Islet of Langerhans (tissue), 1 donor: ENCODE data around the gene EMP3.

Experiments used
- FAIRE-seq: peaks from one replicate; lab custom pipeline; 2011; peaks lifted over from hg19 to GRCh38; lab: Jason Lieb, UNC

Gene EMP3

DNA sequence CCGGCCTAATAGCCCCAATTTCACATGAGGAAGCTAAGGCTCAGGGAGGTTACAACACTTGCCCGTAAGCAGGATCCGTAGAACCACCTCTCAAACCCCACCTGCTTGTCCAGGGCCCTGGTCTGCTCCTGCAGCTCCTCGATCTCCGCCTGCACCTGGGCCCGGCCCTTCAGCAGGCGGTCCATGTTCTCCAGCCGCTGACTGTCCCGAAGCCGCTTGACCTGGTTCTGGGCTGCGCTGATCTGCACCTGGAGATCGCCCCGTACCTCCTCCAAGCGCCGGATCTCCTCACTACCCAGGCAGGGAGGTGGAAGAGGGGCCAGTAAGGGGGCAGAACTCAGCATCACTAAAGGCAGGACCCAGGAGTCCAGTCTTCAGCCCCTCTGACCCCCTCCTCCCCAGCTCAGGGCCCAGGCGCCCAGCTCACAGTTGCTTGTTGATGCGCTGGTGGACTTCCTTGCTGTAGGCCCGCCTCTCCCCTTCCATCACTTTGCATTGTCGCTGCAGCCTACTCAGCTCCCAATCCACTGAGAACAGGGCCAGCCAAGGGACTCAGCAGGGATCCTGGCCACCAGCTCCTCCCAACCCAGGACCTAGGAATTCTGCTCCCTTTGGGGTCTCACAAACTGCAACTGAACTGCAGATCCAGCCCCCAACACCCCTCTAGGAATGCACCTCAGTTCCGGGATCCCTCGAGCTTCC lies 6.9 kb upstream of the EMP3 start:
- FAIRE-seq, result no peak

DNA sequence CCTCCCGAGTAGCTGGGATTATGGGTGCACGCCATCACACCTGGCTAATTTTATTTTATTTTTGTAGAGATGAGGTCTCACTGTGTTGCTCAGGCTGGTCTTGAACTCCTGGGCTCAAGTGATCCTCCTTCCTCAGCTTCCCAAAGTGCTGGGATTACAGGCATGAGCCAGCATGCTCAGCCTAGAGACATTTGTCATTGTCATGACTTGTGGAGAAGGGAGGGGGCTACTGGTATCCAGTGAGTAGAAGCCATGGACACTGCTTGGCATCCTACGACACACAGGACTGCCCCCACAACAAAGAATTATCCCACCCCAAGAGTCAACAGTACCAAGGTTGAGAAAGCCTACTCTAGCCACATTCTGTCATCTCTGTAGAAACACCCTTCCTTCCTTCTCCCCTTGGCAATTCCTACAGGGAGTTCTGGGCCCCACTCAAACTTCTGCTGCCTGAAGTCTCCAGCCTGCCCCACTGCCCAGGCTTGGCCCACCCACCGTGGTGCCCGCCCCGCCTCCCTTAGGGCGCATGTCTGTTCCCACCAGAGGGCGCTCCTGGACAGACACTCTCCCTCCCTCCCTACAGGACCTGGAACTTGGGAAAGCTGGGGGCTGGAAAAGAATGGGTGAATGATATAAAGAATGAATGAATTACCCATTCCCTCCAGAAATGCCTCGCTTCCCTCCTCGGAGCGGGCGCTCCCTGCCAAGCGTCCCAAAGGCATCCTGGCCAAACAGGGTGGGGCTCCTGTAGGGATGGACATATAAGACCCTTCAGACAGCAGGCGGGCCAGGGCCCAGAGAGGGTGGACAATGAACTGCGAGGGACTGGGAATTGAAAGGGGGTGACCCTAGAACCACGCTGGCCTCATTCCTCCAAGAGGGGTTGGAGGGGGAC lies 5.5 kb upstream of the EMP3 start:
- FAIRE-seq, result no peak

DNA sequence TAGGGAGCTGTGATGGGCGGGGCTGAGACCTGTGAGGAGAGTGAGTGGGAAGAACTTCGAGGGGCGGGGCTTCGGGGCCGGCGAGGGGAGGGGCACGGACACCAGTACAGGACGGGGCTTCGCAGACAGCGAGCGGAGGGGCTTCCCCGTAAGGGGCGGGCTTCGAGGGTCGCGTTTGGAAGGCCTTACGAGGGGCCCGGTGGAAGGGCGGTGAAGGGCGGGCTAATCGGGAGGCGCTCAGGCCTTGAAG lies 4.1 kb upstream of the EMP3 start:
- no peak for FAIRE-seq

DNA sequence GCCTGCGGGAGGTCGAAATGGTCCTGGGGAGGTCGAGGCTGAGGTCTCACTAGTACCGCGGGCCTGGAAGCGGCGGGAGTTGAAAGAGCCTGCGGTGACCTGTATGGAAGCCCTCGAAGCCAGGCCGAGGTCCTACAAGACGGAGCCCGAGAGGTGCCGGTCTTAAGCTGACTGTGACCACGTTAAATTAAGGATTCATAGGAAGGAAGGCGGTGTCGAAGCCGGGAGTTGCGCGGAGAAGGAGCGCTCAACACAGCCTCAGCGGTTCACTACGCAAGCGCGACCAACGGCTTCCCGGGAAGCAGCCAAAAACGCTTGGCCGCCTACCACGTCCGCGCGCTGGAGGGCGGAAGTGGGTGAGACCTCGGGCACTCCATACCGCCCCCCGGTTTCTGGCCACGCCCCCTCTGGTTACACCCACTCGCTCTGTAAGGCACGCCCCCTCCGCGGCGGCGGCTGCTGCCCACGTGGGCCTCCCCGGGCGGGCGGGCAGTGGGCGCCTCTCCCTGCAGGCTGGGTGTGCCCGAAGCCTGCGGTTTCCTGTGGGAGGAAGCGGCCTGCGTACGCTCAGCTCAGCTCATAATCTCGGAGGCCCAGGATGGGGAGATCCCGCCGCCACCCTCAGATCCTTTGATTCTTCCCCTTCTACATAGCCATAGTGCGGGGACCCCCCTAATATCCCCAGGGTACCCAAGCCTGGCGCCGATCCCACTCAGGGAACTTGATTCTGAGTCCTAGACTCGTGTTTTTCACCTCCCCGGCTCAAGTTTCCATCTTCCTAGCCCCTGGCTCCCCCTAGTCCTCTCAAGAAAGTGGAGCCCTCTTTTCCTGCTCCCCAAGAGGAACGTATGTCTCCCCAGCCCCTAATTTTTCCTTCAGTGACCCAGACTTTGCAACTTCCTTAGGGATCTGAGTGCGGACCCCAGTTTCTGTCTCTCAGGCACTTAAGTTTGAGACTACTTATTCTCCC lies 3.4 kb upstream of the EMP3 start:
- no peak for FAIRE-seq

DNA sequence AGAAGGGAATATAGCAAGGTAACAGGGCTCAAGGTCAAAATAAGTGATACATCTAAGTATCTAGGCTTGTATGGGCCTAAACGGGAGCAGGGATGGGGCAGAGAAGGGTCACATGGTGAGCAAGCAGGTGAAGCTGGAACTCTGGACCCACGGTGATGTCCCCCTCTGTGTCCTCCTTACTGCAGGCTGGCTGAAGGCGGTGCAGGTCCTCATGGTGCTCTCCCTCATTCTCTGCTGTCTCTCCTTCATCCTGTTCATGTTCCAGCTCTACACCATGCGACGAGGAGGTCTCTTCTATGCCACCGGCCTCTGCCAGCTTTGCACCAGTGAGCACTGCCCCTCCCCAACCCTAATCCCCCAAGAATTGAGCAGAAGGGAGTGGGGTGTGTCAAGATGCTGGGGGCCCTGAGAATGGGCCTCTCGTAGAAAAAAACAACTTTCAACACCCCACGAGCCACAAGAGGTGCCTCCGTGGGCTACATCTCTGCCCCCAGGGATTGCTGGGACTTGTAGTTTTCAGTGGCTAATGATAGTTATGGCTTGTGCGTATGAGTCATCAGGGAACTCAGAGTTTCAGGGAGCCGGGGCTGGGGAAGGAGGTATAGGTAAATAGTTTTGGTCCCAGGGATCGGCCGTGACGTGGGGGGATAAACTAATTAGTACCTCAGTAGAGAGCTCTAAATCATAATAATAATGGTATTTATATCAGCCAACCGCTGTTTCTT lies 4.0 kb downstream of the EMP3 start:
- FAIRE-seq, result no peak

DNA sequence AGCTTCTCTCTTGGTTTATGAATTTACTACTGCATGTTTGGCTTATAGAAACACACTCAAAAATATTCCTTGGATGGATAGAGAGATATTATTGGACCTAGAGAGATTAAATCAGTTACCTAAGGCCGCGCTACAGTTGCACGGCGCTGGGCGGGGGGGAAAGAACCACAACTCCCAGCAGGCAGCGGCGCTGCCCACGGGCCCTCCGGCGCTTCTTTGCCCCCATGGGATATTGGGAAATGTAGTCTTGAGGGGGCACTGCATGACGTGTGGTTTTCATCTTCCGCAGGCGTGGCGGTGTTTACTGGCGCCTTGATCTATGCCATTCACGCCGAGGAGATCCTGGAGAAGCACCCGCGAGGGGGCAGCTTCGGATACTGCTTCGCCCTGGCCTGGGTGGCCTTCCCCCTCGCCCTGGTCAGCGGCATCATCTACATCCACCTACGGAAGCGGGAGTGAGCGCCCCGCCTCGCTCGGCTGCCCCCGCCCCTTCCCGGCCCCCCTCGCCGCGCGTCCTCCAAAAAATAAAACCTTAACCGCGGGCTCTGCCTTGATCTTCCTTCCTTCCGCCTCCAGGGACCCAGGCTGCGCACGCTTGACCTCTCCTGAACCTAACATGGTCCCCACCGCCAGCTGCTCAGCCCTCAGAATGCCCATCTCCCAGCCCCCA lies 4.8 kb downstream of the EMP3 start:
- no peak for FAIRE-seq

DNA sequence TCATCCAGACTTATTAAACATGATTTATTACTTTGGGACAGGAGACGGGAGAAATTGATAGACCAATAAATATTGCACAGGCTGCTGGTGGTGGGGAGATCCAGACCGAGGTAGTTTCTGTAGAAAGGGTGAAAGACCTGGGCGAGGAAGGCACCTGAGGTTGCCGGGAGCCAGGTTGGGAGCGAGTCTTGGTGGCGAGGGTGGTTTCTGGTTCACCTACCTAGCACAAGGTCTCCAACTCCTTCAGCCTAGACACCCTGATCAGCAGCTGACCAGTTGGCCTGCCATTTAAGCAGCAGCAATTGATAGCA lies 7.0 kb downstream of the EMP3 start:
- FAIRE-seq, result no peak

DNA sequence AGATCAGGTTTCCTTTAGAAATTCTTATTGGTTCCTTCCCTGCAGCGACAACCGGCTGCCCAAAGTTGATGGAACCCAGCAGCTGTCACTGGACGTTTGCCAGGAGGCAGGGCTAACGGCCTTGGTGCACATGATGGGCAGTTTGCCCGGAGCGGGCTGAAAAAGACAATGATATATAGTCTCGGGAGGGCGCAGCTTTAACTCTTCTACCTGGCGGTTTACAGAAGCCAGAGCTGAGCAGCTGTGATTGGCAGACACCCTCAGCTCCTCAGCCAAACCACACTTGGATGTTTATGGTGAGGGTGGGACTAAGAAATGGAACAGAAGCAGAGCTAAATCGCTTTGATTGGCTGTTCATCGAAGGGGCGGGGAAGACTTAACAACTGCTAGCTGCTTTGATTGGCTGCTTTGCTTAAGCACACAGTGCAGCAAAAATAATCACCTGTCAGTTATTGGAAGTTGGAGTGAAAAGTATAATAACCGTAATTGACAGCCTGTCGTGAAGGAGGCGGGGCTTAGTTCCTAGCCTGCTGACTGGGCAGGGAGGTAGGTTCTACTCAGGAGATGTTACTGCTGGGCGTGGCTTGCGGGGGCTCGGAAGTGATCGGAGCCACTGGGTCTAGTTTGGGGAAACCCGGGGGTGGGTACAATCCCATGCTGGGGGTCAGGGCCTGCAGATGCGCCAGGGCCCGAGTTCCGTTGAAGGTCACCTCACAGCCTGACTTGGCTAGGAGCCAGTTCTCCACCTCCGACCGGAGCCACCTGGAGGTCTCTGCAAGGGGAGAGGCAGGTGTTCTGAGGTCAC lies 7.5 kb downstream of the EMP3 start:
- FAIRE-seq, result peak; percentile 83

DNA sequence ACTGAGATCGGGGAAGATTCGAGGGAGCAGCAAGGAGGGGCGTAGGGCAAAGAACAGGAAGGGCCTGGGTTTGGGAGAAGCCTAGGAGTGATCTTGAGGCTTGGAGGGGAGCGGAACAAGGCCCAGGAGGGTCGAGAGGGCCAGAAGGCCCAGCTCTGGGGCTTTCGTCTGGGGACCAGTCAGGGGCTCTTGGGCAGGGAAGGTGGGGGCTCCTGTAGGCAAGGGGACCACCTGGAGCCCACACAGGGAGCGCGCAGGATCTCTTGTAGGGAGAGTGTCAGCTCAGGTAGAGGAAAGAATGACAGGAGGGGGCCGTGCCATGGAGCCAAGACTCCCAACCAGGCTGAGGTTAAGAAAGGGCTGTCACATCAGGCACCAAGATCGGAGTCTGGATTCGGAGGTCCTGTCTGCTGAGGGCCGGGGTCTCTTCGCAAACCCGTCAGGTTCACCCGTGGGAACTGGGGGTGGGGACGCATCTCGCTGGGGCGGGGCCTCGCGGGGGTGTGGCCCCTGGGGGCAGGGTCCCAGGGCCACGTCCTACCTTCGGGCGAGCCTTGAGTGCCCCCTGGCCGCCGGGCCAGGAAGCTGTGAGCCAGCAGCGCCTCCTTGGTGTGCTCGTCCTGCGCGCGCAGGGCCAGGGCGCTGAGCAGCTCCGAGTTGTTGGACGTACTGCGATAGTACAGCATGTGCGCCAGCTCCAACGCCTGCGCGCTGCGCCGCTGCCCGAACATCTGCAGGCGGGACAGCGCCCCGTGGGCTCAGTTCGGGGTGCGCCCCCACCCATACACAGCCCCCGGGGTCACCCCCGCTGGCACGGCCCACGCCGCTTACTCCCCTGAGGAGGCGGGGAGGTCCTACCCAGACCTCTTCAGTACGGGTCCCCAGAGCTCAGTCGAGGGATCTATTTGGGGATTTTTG lies 8.4 kb downstream of the EMP3 start:
- no peak for FAIRE-seq

DNA sequence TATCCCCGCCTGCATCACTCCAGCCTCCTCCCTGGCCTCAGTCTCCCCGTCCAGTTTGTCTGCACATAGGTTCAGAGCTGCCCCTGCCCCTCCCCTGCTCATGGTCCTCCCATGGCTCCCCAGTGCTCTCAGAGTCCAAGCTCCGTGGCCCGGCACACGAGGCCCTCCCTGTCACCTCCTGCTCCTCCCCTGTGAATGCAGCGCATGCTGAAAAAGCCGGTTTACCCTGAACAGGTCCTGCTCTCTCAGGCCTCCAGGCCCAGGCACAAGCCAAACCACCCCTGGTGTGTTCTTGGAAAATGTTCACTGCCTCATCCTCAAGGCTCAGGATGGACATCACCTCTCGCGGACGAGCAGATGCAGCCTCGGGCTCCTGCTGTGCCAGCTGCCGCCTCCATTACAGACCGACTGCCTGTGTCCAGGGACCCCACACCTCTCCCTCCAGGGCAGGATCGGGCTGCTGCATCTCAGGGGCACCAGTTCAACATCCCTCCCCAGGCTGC lies 13.0 kb downstream of the EMP3 start:
- no peak for FAIRE-seq

DNA sequence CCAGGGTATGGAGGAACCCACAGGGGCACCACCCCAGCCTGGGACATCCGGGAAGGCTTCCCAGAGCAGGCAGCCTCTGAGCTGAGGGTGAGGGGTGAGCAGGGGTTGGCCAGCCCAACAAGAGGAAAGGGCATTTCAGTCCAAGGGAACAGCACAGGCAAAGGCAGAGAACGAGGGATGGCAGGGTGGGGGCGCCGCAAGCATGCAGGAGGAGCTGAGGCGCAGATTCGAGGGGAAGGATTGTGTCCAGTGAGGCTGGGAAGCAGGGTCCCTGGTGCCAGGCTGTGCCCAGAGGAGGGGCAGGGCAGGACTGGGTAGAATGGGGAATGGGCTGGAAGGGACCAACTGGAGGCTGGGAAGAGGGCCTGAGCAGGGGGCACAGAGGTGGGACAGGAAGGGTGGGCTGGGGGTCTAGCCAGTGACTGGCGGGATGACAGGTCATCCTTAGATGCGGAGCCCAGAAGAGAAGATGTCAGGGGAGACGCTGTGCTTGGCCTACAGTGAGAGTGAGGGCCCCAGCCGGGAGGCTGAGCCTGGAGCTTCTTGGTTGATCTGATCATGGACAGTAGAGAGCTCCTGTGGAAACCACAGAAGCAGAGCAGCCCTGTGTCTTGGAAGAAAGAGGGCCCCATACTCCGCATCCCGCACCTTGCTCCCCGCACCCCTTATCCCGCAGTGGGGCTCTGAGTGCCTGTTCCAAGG lies 13.6 kb downstream of the EMP3 start:
- FAIRE-seq, result no peak

DNA sequence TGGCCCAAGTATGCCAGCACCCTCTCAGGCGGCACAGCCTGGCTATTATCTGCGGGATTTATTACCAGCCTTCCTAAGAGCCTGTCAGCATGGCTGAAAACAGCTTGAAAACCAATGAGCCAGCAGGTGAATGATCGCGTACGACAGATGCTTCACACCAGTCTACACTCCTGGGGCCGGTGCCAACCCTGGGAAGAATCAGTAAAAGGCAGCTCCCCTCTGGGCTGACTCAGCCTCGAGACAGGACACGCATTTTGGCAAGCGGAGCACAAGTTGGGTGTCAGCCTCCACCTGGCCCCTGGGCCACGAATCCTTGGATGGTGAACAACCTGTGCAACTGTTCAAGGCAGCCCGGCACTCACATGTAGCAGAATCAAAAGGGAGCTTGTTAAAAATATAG lies 15.6 kb downstream of the EMP3 start:
- no peak for FAIRE-seq

DNA sequence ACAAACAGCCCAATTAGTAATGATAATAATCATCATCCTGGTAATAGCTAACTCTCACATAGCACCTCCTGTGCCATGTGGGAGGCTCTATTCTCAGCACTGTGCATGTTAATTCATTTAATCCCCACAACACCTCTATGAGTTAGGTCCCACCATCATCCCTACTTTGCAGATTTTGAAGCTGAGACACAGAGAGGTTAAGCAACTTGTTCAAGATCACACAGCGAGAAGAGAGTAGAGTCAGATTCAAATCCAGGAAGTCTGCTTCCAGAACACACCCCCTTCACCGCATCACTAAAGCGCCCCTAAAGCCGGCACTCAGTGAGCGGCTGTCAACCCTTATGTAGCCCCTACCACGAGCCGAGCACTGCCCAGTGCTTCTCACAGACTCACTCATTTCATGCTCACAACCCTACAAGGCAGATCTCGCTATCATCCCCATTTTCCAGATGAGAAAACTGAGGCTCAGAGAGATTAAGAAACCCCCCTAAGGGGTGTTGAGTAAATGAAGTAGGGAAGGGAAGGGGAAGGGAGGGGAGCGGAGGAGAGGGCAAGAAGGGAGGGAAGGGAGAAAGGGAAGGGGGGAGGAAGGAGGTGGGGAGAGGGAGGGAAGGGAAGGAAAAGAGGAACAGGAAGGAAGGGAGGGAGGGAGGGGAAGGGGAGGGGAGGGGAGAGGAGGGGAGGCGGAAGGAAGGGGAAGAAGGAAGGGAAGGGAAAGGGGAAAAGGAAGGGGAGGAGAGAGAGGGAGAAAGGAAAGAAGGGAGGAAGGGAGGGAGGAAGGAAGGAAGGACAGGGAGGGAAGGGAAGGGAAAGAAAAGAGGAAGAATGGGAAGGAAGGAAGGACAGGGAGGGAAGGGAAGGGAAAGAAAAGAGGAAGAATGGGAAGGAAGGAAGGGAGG lies 16.4 kb downstream of the EMP3 start:
- no peak for FAIRE-seq

DNA sequence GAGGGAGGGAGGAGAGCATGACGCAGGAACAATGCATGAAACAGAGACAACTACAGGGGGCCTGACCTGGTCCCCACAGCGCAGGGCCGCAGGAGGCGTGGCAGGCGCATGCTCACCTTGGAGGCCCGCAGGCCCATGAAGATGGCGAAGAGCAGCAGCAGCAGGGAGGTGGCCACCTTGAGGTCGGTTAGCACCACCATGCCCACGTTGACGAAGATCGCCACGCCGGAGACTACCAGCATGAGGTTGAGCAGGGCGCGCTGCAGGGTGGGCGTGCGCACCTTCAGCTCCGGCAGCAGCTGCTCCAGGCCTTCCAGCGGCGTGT lies 17.0 kb downstream of the EMP3 start:
- FAIRE-seq, result no peak

DNA sequence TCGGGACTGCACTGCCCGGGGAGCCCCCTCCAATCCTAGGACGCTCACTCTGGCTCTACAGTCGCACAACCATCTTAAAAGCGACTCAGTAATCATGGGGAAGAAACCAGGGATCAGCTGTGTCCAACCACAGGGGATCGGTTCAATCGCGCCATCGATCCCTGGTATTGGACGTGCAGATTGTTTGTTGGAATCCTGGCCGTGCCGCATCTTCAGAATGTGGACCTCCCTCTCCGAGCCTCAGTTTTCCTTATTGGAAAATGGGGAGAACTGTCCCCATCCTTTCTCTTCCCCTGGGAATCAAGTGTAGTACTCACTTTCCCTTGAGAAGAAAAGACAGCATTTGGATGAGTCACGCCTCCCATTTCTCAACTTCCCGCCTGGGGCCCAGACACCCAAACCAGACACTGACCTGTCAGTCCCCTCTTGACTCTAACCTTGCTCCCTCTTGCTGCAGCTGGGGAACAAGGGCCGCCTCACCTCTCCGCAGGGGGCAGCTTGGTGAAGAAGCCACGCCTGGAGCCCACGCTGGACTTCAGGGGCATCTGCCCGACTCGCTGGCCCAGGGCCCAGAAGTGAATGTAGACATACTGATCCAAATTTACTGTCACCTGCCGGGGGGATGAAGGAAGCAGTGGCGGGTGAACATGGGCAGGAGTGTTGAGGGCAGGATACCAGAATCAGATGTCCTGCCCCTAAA lies 17.6 kb downstream of the EMP3 start:
- FAIRE-seq, result no peak

DNA sequence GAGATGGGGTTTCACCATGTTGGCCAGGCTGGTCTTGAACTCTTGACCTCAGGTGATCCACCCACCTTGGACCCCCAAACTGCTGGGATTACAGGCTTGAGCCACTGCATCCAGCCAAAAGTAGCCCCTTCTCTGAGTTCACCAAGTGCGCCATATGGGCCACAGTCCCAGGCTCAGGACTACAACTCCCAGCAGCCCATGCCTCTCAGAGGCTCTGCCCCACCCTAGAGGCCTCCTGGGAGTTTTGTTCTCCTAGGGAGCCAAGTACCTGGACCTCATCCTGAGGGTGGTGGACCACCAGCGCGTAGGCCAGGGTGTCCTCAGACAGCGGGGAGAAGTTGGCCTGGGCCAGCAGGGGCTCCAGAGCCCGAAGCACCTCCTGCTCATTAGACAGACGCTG lies 19.5 kb downstream of the EMP3 start:
- no peak for FAIRE-seq

DNA sequence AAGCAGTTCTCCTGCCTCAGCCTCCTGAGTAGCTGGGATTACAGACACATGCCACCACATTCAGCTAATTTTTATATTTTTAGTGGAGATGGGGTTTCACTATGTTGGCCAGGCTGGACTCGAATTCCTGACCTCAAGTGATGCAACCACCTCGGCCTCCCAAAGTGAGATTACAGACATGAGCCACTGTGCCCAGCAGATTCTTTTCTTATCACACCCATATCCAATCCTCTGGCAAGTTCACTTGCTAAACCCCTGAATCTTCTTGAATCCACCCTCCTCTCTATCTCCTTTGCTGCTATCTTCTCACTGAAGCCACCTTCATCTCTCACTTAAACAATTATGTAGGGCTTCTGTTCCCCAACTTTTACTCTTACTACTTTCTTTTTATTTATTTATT lies 20.8 kb downstream of the EMP3 start:
- no peak for FAIRE-seq

DNA sequence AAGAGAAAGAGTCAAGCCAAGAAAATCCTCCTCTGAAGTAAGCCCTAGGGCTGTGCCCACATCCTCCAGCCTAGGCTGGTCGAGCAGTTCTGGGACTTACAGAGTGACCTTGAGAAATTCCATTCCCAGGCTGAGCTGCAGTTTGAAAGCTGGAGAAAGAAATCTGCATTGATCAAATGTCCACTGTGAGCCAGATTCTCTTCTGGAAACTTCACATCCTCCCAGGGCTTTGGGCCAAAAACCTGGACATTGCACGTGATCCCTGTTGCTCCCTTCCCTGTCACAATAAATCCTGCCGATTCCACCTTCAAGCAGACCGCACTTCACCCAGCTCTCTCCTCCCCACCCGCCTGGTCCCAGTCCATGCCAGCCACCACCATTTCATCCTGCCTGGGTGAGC lies 22.7 kb downstream of the EMP3 start:
- FAIRE-seq, result no peak
